ENCODE data around the gene KLF7. TPM values are rescaled to one million over a fixed set of nuclear protein-coding genes. Genes with fewer than 3 reads are reported as not detected.

The KLF7 gene
- total and polyA plus RNA-seq, 2 donors (not counting 3 experiments of a cell fraction or from before 2014, with no cell fraction given) = 32.8 to 42.9 TPM

GRCh38 chr2:207086136-207086535, 79.6 kb downstream of the KLF7 start:
- BruUV-seq (replicated peaks) = no TSS peak
- Histone ChIP-seq H3K4me3 (replicated peaks in 1 of 3; ENCODE audit: insufficient read depth in 1 of 3, low read depth in 1 of 3, low read length in 3 of 3) (no peak overlapping the region), H3K9me1 (replicated peaks; ENCODE audit: control insufficient read depth, extremely low read depth, insufficient read depth, low read length) (no peaks in the 10 kb centered on the region), H4K20me1 (replicated peaks; ENCODE audit: control insufficient read depth, extremely low read depth, insufficient read depth, low read length) (no peaks in the 10 kb centered on the region), H3K9ac (replicated peaks; ENCODE audit: extremely low read depth, insufficient read depth, low read length) (no peak overlapping the region), H3K4me1 (ENCODE audit: control insufficient read depth, extremely low read depth, insufficient read depth, low read length) (peaks cover 37% of the 10 kb centered on the region), H3K79me2 (ENCODE audit: control insufficient read depth, insufficient read depth, low read length) (peaks cover 68% of the 10 kb centered on the region), H2AFZ (ENCODE audit: low read depth, low read length) (no peak overlapping the region), H3K9me3 (replicated peaks; ENCODE audit: control insufficient read depth, insufficient read depth, low read length) (no peaks in the 10 kb centered on the region), H3K36me3 (ENCODE audit: control insufficient read depth in 2 of 2, extremely low read depth in 1 of 2, insufficient read depth in 2 of 2, low read length in 2 of 2) (peaks cover 12 to 14% of the 10 kb centered on the region in 2 experiments), H3K4me2 (ENCODE audit: insufficient read depth, low read length) (no peak overlapping the region), H3K27me3 (ENCODE audit: control insufficient read depth in 2 of 2, insufficient read depth in 2 of 2, low read length in 2 of 2) (no peaks in the 10 kb centered on the region), H3K27ac (ENCODE audit: insufficient read depth, low read depth, low read length) (no peak overlapping the region)
- dilution Hi-C loops (cut with MboI; ENCODE audit: extremely low pct_ligation_motif_present, low sequenced_read_pairs) = no loop called here
- ChIA-PET POLR2A (no interaction called here), CTCF (no interaction called here)
- FAIRE-seq (no peak), DNase-seq (ENCODE audit: low read depth, low spot score) (no peak)
- no peak for TF ChIP-seq JUN (IDR thresholded peaks at IDR 0.05; ENCODE audit: borderline replicate concordance, insufficient read depth, insufficient read length, low read depth)
- TF ChIP-seq CTCF (IDR thresholded peaks at IDR 0.05; ENCODE audit: extremely low read depth in 1 of 2, insufficient read depth in 1 of 2, low read depth in 1 of 2, low read length in 2 of 2) = no peak
- TF ChIP-seq GATA2 (IDR thresholded peaks at IDR 0.05; ENCODE audit: insufficient read depth, insufficient read length, low read depth, low read length) = no peak
- TF ChIP-seq MAX (IDR thresholded peaks at IDR 0.05; ENCODE audit: insufficient read depth, insufficient read length) = no peak
- no peak for TF ChIP-seq POLR2AphosphoS5 (IDR thresholded peaks at IDR 0.05; ENCODE audit: insufficient read depth, low read depth, low read length)
- TF ChIP-seq EZH2 (IDR thresholded peaks at IDR 0.05; ENCODE audit: borderline replicate concordance, low read depth, low read length, severe bottlenecking) = no peak
- no peak for TF ChIP-seq FOS (IDR thresholded peaks at IDR 0.05; ENCODE audit: borderline replicate concordance, insufficient read depth, low read length)
- no peak for TF ChIP-seq MYC (IDR thresholded peaks at IDR 0.05; ENCODE audit: low read depth, low read length)
- no peak for TF ChIP-seq POLR2A (IDR thresholded peaks at IDR 0.05; ENCODE audit: low read depth, low read length)
- intact Hi-C loops (cut with micrococcal nuclease) = no loop called here
